ENCODE measurements around the gene ZBTB11.
"Not testable (repeated sequence)": the region's sequence is repeated elsewhere in the genome, so short reads cannot be mapped to it uniquely, and the experiment has no call there.

The ZBTB11 gene, protein sequence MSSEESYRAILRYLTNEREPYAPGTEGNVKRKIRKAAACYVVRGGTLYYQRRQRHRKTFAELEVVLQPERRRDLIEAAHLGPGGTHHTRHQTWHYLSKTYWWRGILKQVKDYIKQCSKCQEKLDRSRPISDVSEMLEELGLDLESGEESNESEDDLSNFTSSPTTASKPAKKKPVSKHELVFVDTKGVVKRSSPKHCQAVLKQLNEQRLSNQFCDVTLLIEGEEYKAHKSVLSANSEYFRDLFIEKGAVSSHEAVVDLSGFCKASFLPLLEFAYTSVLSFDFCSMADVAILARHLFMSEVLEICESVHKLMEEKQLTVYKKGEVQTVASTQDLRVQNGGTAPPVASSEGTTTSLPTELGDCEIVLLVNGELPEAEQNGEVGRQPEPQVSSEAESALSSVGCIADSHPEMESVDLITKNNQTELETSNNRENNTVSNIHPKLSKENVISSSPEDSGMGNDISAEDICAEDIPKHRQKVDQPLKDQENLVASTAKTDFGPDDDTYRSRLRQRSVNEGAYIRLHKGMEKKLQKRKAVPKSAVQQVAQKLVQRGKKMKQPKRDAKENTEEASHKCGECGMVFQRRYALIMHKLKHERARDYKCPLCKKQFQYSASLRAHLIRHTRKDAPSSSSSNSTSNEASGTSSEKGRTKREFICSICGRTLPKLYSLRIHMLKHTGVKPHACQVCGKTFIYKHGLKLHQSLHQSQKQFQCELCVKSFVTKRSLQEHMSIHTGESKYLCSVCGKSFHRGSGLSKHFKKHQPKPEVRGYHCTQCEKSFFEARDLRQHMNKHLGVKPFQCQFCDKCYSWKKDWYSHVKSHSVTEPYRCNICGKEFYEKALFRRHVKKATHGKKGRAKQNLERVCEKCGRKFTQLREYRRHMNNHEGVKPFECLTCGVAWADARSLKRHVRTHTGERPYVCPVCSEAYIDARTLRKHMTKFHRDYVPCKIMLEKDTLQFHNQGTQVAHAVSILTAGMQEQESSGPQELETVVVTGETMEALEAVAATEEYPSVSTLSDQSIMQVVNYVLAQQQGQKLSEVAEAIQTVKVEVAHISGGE

GRCh38 chr3:101676765-101677435 lies at the start of gene ZBTB11:
TSS of gene ZBTB11 (minus strand) at chr3:101677132. CDS start at chr3:101676914, 218 bp downstream.
- DNase-seq: peak; percentile 99

DNA sequence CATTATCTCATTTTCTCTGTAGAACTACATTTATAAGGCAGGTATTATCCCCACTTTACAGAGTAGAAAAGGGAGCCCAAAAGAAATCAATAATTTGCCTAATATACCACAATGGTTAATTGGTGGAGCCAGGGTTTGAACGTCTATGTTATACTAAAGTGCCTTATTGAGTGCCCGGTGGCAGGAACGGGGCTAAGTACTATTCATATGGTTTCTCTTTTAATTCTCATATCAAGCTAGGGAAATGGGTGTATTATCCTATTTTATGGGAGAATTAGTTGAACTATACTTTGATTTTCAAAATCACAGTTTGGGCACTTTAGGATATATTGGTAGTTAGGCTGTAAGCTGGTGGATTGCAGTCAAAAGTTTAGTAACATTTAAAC lies 49.0 kb upstream of the ZBTB11 start:
- peak in 1 of 2 donors; percentile 4 for DNase-seq

- DNase-seq: peak; percentile 16 to 40
These were observed 48.4 kb upstream of the ZBTB11 start for GRCh38 chr3:101725194-101725889.

DNA sequence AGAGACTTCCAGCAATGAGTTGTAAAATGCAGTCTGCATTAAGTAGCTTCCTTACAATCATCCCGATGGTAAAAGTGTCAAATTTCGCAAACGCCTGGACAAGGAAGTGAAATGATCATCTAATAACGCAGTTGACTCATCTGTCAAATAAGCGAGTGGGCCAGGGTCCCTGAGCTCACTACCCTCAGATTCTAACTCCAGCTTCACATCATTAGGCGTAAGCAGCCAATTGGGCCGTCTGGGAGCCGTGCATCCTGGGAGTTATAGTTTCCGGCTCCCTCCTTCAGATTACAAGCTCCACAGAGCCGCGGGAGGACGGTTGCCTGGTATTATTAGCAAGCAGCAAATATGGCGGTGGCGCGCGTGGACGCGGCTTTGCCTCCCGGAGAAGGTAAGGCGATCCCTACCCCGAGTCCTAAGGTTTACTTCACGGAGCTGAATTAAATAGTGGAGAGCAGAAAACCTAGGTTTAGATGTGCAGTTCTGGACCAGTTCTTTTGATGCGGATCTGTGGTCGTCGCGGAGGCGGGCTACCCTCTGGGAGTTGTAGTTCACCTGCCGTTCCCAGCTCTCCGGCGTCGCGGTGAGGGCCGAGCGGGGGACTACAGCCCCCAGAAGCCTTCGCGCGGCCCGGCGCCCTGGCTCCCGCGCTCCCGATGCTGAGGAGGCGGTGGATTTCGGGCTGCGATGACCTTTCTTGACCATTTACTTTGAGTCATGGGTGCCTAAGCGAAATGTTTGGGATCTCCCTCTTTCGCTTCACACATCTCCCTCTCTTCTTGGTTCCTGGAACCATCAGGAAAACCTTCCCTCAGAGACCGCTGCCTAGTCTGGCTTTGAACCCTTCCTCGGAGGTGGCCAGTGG lies 47.6 kb upstream of the ZBTB11 start, which contains the start of gene CEP97:
Gene CEP97 (plus strand): TSS at position 286 of the 865 bp plus-strand sequence. CDS start 63 bp downstream, at position 349.
- peak; percentile 85 to 87 for DNase-seq

DNA sequence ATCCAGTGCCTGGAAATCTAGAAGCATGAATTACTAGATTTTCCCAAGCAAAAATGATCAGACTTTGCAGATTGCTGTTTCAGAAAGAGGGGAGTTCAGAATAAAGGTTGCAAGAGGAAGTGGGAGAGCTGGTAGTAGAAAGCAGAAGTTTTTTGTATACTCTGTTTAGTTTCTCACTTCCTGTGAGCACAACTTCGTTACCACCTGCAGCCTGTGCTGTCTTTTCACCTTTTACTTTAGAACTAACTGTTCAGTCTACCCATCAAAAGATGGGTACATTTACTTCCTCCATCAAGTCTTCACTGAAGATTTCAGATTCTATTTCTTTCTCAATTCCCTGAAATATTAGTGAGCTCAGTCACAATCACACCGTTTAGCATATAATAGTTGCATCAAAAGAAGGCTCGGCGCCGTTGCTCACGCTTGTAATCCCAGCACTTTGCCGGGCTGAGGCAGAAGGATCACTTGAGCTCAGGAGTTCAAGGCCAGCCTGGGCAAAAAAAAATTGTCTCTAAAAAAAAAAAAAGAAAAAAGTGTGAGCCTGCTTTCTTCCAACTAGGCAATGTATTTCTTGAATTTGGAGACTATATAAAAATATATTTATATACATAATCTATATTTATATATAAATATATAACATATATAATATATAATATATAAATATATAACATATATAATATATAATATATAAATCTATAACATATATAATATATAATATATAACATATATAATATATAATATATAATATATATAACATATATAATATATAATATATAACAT lies 45.7 kb upstream of the ZBTB11 start:
- DNase-seq: peak; percentile 19 to 30

- no peak for DNase-seq
These were observed 44.2 kb upstream of the ZBTB11 start for GRCh38 chr3:101720851-101721840.

- DNase-seq: no peak
These were observed 42.8 kb upstream of the ZBTB11 start for GRCh38 chr3:101719604-101720185.

DNA sequence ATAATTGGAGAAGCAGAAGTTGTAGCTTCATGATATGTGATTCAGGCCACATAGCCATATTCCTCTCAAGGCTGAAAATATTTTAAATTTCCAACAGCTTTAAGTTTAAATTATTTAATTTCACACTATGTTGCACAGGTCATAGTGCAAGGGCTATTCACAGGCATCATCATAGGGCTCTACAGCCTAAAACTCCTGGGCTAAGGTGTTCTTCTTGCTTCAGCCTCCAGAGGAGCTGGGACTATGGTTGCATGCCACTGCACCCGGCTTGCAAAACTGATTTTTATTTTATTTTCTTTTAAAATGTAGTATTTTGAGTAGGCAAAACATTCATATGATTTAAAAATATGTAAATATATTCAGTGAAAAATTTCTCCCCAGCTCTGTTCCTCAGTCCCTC lies 41.5 kb upstream of the ZBTB11 start:
- DNase-seq: no peak

DNA sequence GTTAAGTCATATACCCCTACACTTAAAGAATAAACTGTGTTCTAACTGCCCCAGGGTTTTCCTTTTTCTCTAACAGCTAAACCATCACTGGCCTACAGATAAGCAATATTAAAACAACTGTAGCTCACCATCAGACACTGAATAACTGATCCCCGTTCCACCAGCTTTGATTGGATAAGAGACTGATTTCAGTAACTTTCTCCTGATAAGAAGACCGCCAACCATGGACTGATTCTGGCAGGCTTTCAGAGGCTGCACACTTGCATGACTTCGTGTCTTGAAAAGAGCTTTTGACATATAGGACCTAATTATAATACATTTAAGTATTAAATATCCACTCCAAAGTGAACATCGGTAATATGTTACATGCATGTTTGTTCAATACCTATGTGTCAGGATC lies 32.2 kb upstream of the ZBTB11 start:
- DNase-seq: no peak

- not testable (repeated sequence) for DNase-seq
These were observed 27.7 kb upstream of the ZBTB11 start for GRCh38 chr3:101704639-101705038.

DNA sequence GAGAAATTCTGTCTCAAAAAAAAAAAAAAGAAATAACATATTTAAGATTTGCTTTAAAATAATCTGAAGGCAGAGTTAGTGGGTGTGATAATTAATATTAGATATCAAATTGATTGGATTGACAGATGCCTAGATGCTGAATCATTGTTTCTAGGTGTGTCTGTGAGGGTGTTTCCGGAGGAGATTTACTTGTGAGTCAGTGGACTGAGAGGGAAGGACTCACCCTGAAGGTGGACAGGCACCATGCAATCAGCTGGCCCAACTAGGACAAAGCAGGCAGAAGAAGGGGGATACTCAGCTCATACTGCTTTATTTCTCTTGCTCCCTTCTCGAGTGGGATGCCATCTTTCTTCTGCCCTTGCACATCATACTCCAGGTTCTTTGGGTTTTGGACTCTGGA lies 26.2 kb upstream of the ZBTB11 start:
- DNase-seq: no peak

DNA sequence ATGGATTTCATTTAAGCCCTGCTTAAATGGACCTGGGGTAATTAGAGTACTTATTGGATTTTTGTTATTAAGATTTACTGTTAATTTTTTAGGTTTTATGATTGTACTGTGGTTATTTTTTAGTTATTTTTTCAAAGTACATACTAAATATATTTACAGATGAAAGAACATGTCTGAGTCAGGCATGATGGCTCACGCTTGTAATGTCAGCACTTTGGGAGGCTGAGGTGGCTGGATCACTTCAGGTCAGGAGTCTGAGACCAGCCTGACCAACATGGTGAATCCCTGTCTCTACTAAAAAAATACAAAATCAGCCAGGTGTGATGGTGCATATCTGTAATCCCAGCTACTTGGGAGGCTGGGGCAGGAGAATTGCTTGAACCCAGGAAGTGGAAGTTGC lies 25.8 kb upstream of the ZBTB11 start:
- no peak for DNase-seq

DNA sequence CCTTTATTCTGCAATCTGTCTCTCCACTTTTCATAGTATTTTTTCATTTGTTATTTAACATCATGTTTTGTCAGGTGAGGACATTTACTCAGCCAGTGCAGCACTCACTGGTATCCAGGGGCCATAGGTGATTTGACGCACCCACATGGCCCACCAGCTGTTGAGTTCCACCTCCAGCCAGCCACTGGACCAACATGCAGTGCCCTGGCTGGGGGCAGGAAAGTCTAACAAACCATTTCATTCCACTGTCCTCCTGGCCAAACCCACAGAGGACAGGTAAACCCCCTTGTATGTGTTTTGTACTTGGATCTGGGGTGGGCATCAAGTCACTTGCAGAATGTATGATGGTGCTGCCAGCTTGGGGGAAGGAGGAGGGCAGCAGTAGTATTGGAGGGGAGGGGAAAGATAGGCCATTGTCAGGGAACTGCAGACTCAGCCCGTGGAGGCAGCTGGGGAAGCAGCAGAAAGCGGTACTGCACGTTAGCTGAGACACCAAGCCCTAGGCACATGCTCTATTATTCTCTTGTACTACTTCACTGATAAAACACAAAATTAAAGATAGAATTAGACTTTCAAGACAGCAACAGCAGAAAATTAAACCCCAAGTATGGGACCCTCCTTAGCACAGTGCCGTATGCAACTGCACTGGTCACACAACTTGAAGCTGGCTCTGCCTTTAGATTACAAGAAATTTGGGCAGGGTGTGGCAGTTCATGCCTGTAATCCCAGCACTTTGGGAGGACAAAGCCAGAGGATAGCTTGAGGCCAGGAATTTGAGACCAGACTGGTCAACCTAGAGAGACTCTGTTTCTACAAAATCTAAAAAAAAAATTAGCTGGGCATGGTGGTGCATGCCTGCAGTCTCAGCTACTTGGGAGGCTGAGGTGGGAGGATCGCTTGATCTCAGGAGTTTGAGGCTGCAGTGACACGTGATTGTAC lies 25.0 kb upstream of the ZBTB11 start:
- no peak for DNase-seq

- peak; percentile 20 to 76 for DNase-seq
These were observed 18.9 kb upstream of the ZBTB11 start for GRCh38 chr3:101695779-101696372.

DNA sequence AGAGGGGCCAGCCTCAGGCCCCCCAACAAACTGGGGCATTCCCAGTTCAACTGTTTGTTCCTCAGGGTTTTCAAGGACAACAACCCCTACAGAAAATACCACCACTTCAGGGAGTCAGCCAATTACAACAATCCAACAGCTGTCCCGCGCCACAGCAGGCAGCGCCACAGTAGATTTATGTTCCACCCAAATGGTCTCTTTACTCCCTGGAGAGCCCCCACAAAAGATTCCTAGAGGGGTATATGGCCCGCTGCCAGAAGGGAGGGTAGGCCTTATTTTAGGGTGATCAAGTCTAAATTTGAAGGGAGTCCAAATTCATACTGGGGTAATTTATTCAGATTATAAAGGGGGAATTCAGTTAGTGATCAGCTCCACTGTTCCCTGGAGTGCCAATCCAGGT lies 17.9 kb upstream of the ZBTB11 start:
- DNase-seq: not testable (repeated sequence)

- peak; percentile 23 to 45 for DNase-seq
These were observed 16.6 kb upstream of the ZBTB11 start for GRCh38 chr3:101693540-101693939.

All from CD4-positive, alpha-beta T cell treated with Interleukin-1 beta for 1 hour (primary cell).